HG02870 (cell line): Measurements from ENCODE around the gene RNF44.
"Not testable (repeated sequence)": the region's sequence is repeated elsewhere in the genome, so short reads cannot be mapped to it uniquely, and the experiment has no call there.

Source experiments
- ATAC-seq: cut with Tn5 transposase; IDR thresholded peaks from one replicate; pipeline ENCODE4 v1.9.1; 2021; ENCODE audit warnings: mild to moderate bottlenecking, moderate library complexity; ENCODE audit not compliant: unreplicated experiment

RNF44 gene

GRCh38 chr5:176521286-176521685 is 15.9 kb downstream of the RNF44 start:
- ATAC-seq: no peak

- no peak for ATAC-seq
Observed at GRCh38 chr5:176519810-176520720, 17.1 kb downstream of the RNF44 start.

- no peak for ATAC-seq
Observed at GRCh38 chr5:176517053-176517661, 20.0 kb downstream of the RNF44 start.

DNA sequence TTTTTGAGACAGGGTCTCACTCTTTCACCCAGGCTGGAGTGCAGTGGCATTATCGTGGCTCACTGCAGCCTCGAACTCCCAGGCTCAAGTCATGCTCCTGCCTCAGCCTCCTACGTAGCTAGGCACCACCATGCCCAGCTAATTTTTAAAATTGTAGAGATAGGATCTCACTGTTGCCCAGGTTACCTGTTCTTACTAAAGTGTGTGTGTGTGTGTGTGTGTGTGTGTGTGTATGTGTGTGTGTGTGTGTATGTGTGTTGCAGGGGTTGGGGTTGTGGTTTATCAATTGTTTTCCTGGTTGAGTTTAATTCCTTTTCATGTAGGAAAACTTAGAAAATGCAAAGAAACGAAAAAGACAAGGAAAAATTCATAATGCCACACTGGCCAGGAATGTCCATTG is 21.8 kb downstream of the RNF44 start:
- no peak for ATAC-seq

GRCh38 chr5:176514244-176514950 is 22.8 kb downstream of the RNF44 start:
- no peak for ATAC-seq

GRCh38 chr5:176513788-176514187 is 23.4 kb downstream of the RNF44 start:
- ATAC-seq: no peak

DNA sequence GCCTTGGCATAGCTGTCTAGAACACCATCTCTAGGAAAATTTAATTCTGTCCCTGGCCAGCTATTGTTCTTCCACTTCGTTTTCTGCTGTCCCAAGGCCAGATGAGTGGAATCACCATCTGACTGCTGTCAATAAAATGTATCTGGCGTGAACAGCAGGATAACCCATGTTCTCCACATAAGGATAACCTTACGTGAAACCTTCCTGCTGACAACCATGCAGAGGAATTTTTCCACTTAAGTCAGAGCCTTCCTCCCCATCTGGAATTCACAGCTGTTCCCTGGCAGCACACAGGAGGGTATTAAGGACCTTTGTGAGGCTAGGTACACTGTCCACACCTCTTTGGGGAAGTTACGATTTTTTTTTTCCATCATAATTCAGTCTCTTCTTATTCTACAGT is 28.6 kb downstream of the RNF44 start:
- no peak for ATAC-seq

- ATAC-seq: no peak
Observed at GRCh38 chr5:176507911-176508310, 29.3 kb downstream of the RNF44 start.

GRCh38 chr5:176503496-176503895 is 33.7 kb downstream of the RNF44 start:
- no peak for ATAC-seq

DNA sequence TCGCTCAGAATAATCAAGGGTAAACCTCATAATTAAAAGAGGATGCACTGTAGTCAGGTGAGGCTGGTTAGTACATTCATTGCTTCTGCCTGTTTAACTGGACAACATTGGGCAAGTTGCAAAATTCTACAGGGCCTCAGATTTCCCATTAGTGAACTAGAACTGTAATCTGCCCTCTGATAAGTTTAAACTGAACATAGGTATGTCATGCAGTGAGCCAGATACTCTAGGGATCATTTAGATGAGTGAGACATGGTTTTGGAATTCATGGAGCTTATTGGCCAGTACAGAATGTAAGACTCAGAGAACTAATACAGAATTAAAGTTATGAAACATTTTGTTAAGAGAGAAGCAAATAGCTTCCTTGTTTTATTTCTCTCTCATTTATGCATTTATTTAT is 35.9 kb downstream of the RNF44 start:
- ATAC-seq: no peak

- no peak for ATAC-seq
Observed at GRCh38 chr5:176500511-176500910, 36.7 kb downstream of the RNF44 start.

GRCh38 chr5:176499273-176499672 is 37.9 kb downstream of the RNF44 start:
- ATAC-seq: no peak

DNA sequence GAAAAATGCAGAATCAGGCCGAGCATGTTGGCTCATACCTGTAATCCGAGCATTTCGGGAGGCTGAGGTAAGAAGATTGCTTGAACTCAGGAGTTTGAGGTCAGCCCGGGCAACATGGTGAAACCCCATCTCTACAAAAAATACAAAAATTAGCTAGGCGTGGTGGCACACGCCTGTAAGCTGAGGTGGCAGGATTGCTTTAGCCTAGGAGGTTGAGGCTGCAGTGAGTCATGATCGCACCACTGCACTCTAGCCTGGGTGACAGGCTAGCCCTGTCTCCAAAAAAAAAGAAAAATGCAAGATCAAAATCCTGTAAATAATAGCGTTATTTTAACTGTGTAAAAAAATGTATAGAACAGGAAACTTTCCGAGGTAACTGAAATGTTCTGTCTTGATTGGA is 39.4 kb downstream of the RNF44 start:
- ATAC-seq: no peak

DNA sequence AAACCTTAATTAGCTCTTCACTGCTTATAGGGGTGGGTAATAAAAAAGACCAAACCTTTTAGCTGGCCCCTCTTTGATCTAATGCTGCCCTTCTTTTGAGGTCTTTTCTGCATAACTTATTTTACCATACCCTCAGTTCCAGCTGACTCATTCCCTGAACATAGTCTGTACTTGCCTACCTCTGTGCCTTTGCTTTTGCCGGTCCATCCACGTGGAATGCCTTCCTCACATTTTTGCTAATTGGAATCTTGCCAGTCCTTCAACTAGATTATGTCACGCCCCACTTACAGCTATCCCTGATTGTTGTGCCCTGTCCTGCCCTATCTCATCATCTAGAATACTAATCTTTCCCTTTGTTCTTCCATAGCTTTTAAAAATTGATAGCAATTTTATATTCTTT is 44.8 kb downstream of the RNF44 start:
- no peak for ATAC-seq

GRCh38 chr5:176491901-176492300 is 45.3 kb downstream of the RNF44 start:
- ATAC-seq: no peak

DNA sequence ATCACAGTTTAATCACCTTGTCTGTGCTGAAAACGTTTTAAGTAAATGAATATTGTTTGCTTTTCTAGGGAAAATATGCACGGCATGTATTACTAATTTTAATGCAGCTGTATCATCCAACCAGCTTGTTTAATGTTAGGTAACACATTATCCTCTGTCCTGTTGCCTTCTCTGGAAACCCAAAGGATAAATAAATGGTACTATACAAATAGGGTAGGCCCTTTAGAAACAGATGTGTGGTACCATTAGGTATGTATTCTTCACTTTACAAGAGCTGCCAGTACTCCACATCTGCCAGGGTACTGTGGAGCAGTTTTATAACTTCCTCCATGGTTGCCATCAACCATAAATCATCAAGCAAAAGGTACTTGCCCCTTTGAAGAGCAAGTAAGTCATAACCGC is 46.1 kb downstream of the RNF44 start:
- ATAC-seq: no peak

DNA sequence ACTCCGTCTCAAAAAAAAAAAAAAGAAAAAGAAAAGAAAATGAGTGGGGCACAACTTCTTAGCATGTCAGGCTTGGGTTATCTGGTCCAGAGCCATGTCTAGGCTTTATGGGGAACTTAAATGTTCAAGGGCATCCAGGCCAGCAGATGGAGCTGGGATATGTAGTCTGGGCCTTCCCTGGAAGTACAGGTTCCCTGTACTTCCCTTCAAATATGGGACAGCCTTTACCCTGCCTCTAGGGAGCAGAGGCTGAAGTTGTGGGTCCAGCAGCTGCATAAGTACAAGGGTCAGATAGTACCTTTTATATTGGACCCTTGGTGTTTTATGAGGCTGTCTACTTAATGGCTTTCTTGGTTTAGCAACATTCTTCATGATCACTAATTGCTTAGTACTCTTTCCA is 46.9 kb downstream of the RNF44 start:
- ATAC-seq: no peak

DNA sequence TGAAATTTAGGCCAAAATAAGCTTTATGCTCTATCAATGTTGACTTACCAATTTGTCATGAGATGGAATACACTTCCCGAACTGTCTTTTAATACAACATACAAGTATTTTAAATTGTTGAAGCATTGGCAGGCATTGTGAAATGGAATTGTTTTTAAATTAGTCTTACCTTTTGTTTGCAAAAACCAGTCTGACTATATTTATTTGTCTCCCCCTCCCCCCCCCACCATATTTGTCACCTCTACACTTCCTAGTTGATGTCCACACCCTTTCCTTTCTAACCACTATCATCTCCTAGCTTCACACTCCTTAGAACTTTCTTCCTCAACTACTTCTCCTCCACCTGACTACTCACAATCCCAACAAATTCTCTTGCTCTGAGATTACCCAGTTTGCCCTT is 48.1 kb downstream of the RNF44 start:
- no peak for ATAC-seq

DNA sequence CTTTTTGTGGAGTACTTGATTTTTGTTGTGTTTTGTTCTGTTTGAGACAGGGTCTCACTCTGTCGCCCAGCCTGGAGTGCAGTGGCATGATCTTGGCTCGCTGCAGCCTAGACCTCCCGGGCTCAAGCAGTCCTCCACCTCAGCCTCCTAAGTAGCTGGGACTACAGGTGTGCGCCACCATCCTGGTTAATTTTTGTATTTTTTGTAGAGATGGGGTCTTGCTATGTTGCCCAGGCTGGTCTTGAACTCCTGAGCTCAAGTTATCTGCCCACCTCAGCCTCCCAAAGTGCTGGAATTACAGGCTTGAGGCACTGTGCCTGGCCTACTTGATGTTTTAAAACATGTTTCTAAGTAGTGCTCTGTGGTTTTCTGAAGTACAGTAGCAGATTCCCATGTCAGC is 50.0 kb downstream of the RNF44 start:
- ATAC-seq: not testable (repeated sequence)

DNA sequence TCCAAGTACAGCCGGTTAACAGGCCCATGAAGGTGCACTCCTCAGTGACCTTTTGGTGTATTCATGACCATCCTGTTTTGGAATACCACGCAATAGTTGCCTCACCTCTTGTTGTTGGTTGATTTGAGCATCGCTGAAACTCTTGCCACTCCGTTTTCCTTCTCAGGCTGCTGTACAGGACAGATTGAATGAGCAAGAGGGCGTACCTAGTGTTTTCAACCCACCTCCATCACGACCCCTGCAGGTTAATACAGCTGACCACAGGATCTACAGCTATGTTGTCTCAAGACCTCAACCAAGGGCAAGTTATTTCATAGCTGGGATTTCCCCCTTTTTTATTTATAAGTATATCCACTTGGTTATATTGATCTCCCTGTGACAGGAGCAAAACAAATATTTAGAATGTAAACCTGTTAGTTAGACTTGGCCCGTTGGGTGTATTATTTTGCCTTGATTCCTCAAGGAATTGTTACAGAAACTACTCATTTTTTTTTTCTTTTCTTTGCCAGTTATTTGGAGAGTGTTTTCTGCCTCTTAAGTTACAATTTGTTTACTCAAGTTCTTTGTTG is 50.9 kb downstream of the RNF44 start:
- no peak for ATAC-seq

- ATAC-seq: no peak
Observed at GRCh38 chr5:176485176-176485575, 52.0 kb downstream of the RNF44 start.
